Endothelial cell of umbilical vein (primary cell): ENCODE results near the gene PTPN6. TPM values are rescaled to one million over a fixed set of nuclear protein-coding genes. Genes with fewer than 3 reads are reported as not detected.

Experiments
- BruUV-seq: library from RNA; stranded (reverse); fragments of 400-500 nt; replicated peaks from 2 replicates; lab custom pipeline; 2021; lab: Mats Ljungman, UMichigan
- CTCF ChIA-PET: fragments of 300-600, 350-600 bp; sonication (Branson Sonifier 250); formaldehyde crosslinking; loops from one replicate; lab custom pipeline; 2021; ENCODE audit warnings: antibody characterized with exemption, inconsistent platforms; lab: Charles Lee
- POLR2A ChIA-PET: fragments of 300-600, 350-600 bp; sonication (Branson Sonifier 250); formaldehyde crosslinking; loops from one replicate; lab custom pipeline; 2021; ENCODE audit warnings: antibody characterized with exemption, inconsistent platforms; lab: Charles Lee
- DNase-seq: peaks from one replicate; pipeline ENCODE4 v3.0.0-alpha.2; 2011; ENCODE audit warnings: low read depth, low spot score
- FAIRE-seq: peaks from 2 replicates; lab custom pipeline; 2011; peaks lifted over from hg19 to GRCh38; lab: Jason Lieb, UNC
- H2AFZ ChIP-seq: 2 replicates; pipeline ENCODE4 v1.6.0; 2012; ENCODE audit warnings: low read depth, low read length, control low read depth, inconsistent platforms
- H3K27ac ChIP-seq: 2 replicates; pipeline ENCODE4 v1.5.1; 2011; ENCODE audit warnings: low read depth, mild to moderate bottlenecking, control low read depth, low read length, moderate library complexity; ENCODE audit not compliant: insufficient read depth
- H3K27me3 ChIP-seq, 2 experiments: 2 replicates each; pipeline versions ENCODE4 v1.6.0 to v1.6.1; 2011; ENCODE audit warnings: low read length in 2 of 2, mixed read lengths in 1 of 2; ENCODE audit not compliant: control insufficient read depth in 2 of 2, insufficient read depth in 2 of 2
- H3K36me3 ChIP-seq, 2 experiments: 2 replicates in 1 of 2; 3 replicates in 1 of 2; pipeline ENCODE4 v1.5.1; 2011; ENCODE audit warnings: low read length in 2 of 2, mild to moderate bottlenecking in 1 of 2, moderate library complexity in 1 of 2; ENCODE audit not compliant: control insufficient read depth in 2 of 2, insufficient read depth in 2 of 2; ENCODE audit errors: extremely low read depth in 1 of 2
- H3K4me1 ChIP-seq: 3 replicates; pipeline ENCODE4 v1.5.1; 2011; ENCODE audit warnings: mild to moderate bottlenecking, low read length; ENCODE audit not compliant: control insufficient read depth, insufficient read depth; ENCODE audit errors: extremely low read depth
- H3K4me2 ChIP-seq: 2 replicates; pipeline ENCODE4 v1.6.1; 2011; ENCODE audit warnings: low read length, control low read depth, mixed read lengths; ENCODE audit not compliant: insufficient read depth
- H3K4me3 ChIP-seq, 3 experiments: fragments of 200-600 bp in 1 of 3; sonication (generic), shearing (Covaris generic) in 1 of 3; replicated peaks in 1 of 3; 2 replicates each; pipeline ENCODE4 v1.5.1; 2011 to 2016; ENCODE audit warnings: control low read depth in 3 of 3, low read length in 3 of 3, mild to moderate bottlenecking in 2 of 3, inconsistent platforms in 1 of 3, low read depth in 1 of 3, moderate library complexity in 1 of 3; ENCODE audit not compliant: insufficient read depth in 1 of 3
- H3K79me2 ChIP-seq: 2 replicates; pipeline ENCODE4 v1.6.0; 2012; ENCODE audit warnings: low read length, inconsistent platforms; ENCODE audit not compliant: control insufficient read depth, insufficient read depth
- H3K9ac ChIP-seq: replicated peaks from 2 replicates; pipeline ENCODE3; 2011; ENCODE audit warnings: low read length, control low read depth; ENCODE audit not compliant: insufficient read depth; ENCODE audit errors: extremely low read depth
- H3K9me1 ChIP-seq: replicated peaks from 3 replicates; pipeline ENCODE4 v1.6.0; 2011; ENCODE audit warnings: mild to moderate bottlenecking, low read length; ENCODE audit not compliant: control insufficient read depth, insufficient read depth; ENCODE audit errors: extremely low read depth
- H3K9me3 ChIP-seq: replicated peaks from 2 replicates; pipeline ENCODE4 v1.5.1; 2012; ENCODE audit warnings: low read length, inconsistent platforms; ENCODE audit not compliant: control insufficient read depth, insufficient read depth
- H4K20me1 ChIP-seq: replicated peaks from 2 replicates; pipeline ENCODE3; 2011; ENCODE audit warnings: mild to moderate bottlenecking, low read length; ENCODE audit not compliant: control insufficient read depth, insufficient read depth; ENCODE audit errors: extremely low read depth
- CTCF ChIP-seq, 2 donors: IDR thresholded peaks; 1 replicate in 1 of 2; 2 replicates in 1 of 2; pipeline ENCODE4 v1.5.1; 2011; ENCODE audit warnings: low read length in 2 of 2, mild to moderate bottlenecking in 2 of 2, moderate library complexity in 2 of 2, control low read depth in 1 of 2, inconsistent platforms in 1 of 2, low read depth in 1 of 2; ENCODE audit not compliant: insufficient read depth in 1 of 2; ENCODE audit errors: extremely low read depth in 1 of 2
- EZH2 ChIP-seq: IDR thresholded peaks from 2 replicates; pipeline ENCODE4 v1.6.1; 2012; ENCODE audit warnings: borderline replicate concordance, low read depth, mild to moderate bottlenecking, moderate library complexity, low read length, inconsistent platforms; ENCODE audit not compliant: severe bottlenecking
- FOS ChIP-seq: IDR thresholded peaks from 2 replicates; pipeline ENCODE4 v1.6.1; 2011; ENCODE audit warnings: mild to moderate bottlenecking, low read length, moderate library complexity, borderline replicate concordance; ENCODE audit not compliant: insufficient read depth
- GATA2 ChIP-seq: IDR thresholded peaks from 2 replicates; pipeline ENCODE4 v1.7.0; 2011; ENCODE audit warnings: low read depth, mild to moderate bottlenecking, moderate library complexity, mixed read lengths, low read length; ENCODE audit not compliant: insufficient read length, insufficient read depth
- JUN ChIP-seq: IDR thresholded peaks from 2 replicates; pipeline ENCODE4 v1.6.1; 2011; ENCODE audit warnings: borderline replicate concordance, low read depth; ENCODE audit not compliant: insufficient read length, insufficient read depth
- MYC ChIP-seq: IDR thresholded peaks from one replicate; pipeline ENCODE4 v1.6.1; 2011; ENCODE audit warnings: mild to moderate bottlenecking, low read depth, low read length
- POLR2A ChIP-seq: IDR thresholded peaks from 2 replicates; pipeline ENCODE4 v1.6.1; 2012; ENCODE audit warnings: low read depth, mild to moderate bottlenecking, control low read depth, low read length
- POLR2AphosphoS5 ChIP-seq: IDR thresholded peaks from 2 replicates; pipeline ENCODE4 v1.6.1; 2012; ENCODE audit warnings: low read depth, mild to moderate bottlenecking, control low read depth, low read length, moderate library complexity; ENCODE audit not compliant: insufficient read depth
- dilution Hi-C: fragments of 300-500 bp; cut with MboI; formaldehyde crosslinking; loops from one replicate; pipeline ENCODE4 v1.15.0; 2019; ENCODE audit warnings: low sequenced_read_pairs; ENCODE audit not compliant: extremely low pct_ligation_motif_present
- intact Hi-C: fragments of 100-400 bp; cut with micrococcal nuclease; formaldehyde crosslinking; loops from one replicate; pipeline ENCODE4 v1.10.0; 2022
- polyA plus RNA-seq, 4 experiments: library from polyadenylated mRNA; depleted of rRNA in 3 of 4; stranded (reverse) in 3 of 4; unstranded in 1 of 4; fragments of >200 nt; gene quantifications; 2 replicates each; pipeline versions ENCODE4 v1.2.1 to v1.2.3, GENCODE V29; 2011 to 2012; ENCODE audit warnings: missing spikeins in 1 of 4
- total RNA-seq: library from RNA; stranded (reverse); gene quantifications from 2 replicates; pipeline ENCODE4 v1.2.3, GENCODE V29; 2021
- TF ChIP-seq, protein P1 (sequence below): IDR thresholded peaks from 2 replicates; pipeline ENCODE4 v1.6.1; 2011; ENCODE audit not compliant: insufficient read depth, insufficient read length

The PTPN6 gene
- total and polyA plus RNA-seq, 2 donors (not counting 3 experiments of a cell fraction or from before 2014, with no cell fraction given), result 0.25 to 1.6 TPM

DNA sequence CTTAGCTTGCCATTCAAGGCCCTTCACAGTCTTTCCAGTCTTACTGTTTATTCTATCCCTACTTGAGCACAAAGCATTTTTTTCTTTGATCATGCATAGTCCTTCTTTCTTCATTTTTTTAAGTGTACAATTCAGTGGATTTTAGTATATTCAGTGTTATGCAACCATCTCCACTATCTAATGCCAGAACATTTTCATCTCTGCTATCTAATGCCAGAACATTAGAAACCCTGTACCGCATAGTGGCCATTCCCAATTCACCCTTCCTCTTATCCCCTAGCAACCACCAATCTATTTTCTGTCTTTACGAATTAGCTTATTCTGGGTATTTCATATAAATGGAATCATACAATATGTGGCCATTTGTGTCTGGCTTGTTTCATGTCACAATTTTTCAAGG, 53.7 kb downstream of the PTPN6 start:
- CTCF ChIA-PET, result interaction anchor here (0.9 to 1.9 kb wide), 3 partner anchors 12 to 135 kb away, joined by 3 to 5 read pairs (median 3); partner anchors contain the start of gene LPCAT3
- FAIRE-seq, result no peak
- Histone ChIP-seq H3K9ac (no peak overlapping the region), H3K27me3 (no peaks in the 10 kb centered on the region), H3K9me3 (no peaks in the 10 kb centered on the region), H2AFZ (no peak overlapping the region), H3K4me2 (no peak overlapping the region), H3K36me3 (peaks cover 0 to 2% of the 10 kb centered on the region in 2 experiments), H3K79me2 (no peaks in the 10 kb centered on the region), H3K4me1 (peaks cover 4% of the 10 kb centered on the region), H3K9me1 (no peaks in the 10 kb centered on the region), H4K20me1 (no peaks in the 10 kb centered on the region), H3K4me3 (no peak overlapping the region), H3K27ac (no peak overlapping the region)
- no peak for DNase-seq
- intact Hi-C loops, result no loop called here
- BruUV-seq, result no TSS peak
- dilution Hi-C loops, result no loop called here
- TF ChIP-seq GATA2, result no peak
- no peak for TF ChIP-seq CTCF (IDR thresholded peaks at IDR 0.05; ENCODE audit: extremely low read depth in 1 of 2, insufficient read depth in 1 of 2, low read depth in 1 of 2, low read length in 2 of 2)
- no peak for TF ChIP-seq JUN
- TF ChIP-seq, protein P1, sequence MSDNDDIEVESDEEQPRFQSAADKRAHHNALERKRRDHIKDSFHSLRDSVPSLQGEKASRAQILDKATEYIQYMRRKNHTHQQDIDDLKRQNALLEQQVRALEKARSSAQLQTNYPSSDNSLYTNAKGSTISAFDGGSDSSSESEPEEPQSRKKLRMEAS, result no peak
- no peak for TF ChIP-seq POLR2A
- TF ChIP-seq FOS, result no peak
- no peak for TF ChIP-seq MYC
- TF ChIP-seq POLR2AphosphoS5, result no peak
- TF ChIP-seq EZH2, result no peak
- POLR2A ChIA-PET, result no interaction called here
